Upper lobe of left lung (tissue), 6 donors: ENCODE results near the gene RIPK1. TPM values are rescaled to one million over a fixed set of nuclear protein-coding genes. Genes with fewer than 3 reads are reported as not detected.

Experiments used
- ATAC-seq, 2 donors: fragments of 200-7000 bp; cut with Tn5 transposase; one replicate each; pipeline ENCODE4 v1.9.1; 2022; ENCODE audit warnings: mild to moderate bottlenecking in 2 of 2, moderate library complexity in 2 of 2; ENCODE audit not compliant: low FRiP score in 2 of 2
- DNase-seq, 2 donors: peaks; one replicate each; pipeline ENCODE4 v3.0.0-alpha.2; 2019 to 2020
- H3K27ac ChIP-seq, 4 donors: fragments of 200-600 bp; sonication (generic); one replicate each; pipeline ENCODE4 v1.5.1; 2016 to 2019
- H3K27me3 ChIP-seq, 4 donors: fragments of 200-600 bp; sonication (generic); one replicate each; pipeline ENCODE4 v1.5.1; 2017 to 2019
- H3K36me3 ChIP-seq, 4 donors: fragments of 200-600 bp; sonication (generic); one replicate each; pipeline ENCODE4 v1.5.1; 2016 to 2019
- H3K4me1 ChIP-seq, 4 donors: fragments of 200-600 bp; sonication (generic); one replicate each; pipeline ENCODE4 v1.5.1; 2018 to 2019
- H3K4me3 ChIP-seq, 4 donors: fragments of 200-600 bp; sonication (generic); one replicate each; pipeline ENCODE4 v1.5.1; 2017 to 2019; ENCODE audit warnings: mild to moderate bottlenecking in 2 of 4, moderate library complexity in 1 of 4
- H3K9me3 ChIP-seq, 4 donors: fragments of 200-600 bp; sonication (generic); one replicate each; pipeline ENCODE4 v1.5.1; 2018 to 2019
- EP300 ChIP-seq, 4 donors: sonication (generic); formaldehyde crosslinking; IDR thresholded peaks; one replicate each; pipeline ENCODE4 v1.5.1; 2017; ENCODE audit warnings: antibody characterized with exemption in 4 of 4, control low read depth in 2 of 4
- POLR2A ChIP-seq, 4 donors: fragments of 450-650 bp; IDR thresholded peaks; one replicate each; pipeline ENCODE4 v1.5.1; 2016 to 2017; ENCODE audit warnings: antibody characterized with exemption in 4 of 4, mild to moderate bottlenecking in 2 of 4
- POLR2AphosphoS5 ChIP-seq, 2 donors: sonication (generic); formaldehyde crosslinking; IDR thresholded peaks; one replicate each; pipeline ENCODE4 v1.5.1; 2017; ENCODE audit warnings: antibody characterized with exemption in 2 of 2
- WGBS, 2 donors: methylation state at CpG; one replicate each; pipeline ENCODE4 v1.1.5; 2017 to 2018; 5-methylcytosine and 5-hydroxymethylcytosine counted together
- total RNA-seq, 6 donors: library from RNA; depleted of rRNA in 4 of 6; stranded (reverse); fragments of >200 nt in 4 of 6; gene quantifications; one replicate each; pipeline versions ENCODE4 v1.1.0 to v1.2.1, GENCODE V29; 2016 to 2021
- TF ChIP-seq, protein P1 (sequence below), 6 experiments: fragments of 450-650 bp in 4 of 6; fragments of 200-600 bp in 2 of 6; sonication (generic) in 2 of 6; IDR thresholded peaks; one replicate each; pipeline ENCODE4 v1.5.1; 2016 to 2019; ENCODE audit warnings: antibody characterized with exemption in 6 of 6
- donor health status: DM: no; HTN: no; CAD: no; lungs with moderate emphysema.
- donor health status: DM: no; HTN: yes; CAD: no; lungs with severe emphysema.

The RIPK1 gene
- total RNA-seq, 6 donors from 2014 or later: 20.6 to 35.6 (median 26.6) TPM

- TF ChIP-seq EP300 (IDR thresholded peaks at IDR 0.05): no peak
- TF ChIP-seq POLR2AphosphoS5 (IDR thresholded peaks at IDR 0.05): no peak
- DNase-seq (no peak), ATAC-seq (no peak)
- H3K9me3 ChIP-seq: no peaks in the 10 kb centered on the region
- no peaks in the 10 kb centered on the region for H3K27me3 ChIP-seq
- H3K4me1 ChIP-seq: no peaks in the 10 kb centered on the region
- H3K27ac ChIP-seq: no peak overlapping the region
- H3K36me3 ChIP-seq: peaks cover 41 to 96% (median 55%) of the 10 kb centered on the region in 4 donors
- 78 to 92% methylated on average over 3 of the region's 3 CpGs for WGBS, 2 donors
- H3K4me3 ChIP-seq: no peak overlapping the region
Measured at GRCh38 chr6:3109761-3110160, 41.5 kb downstream of the RIPK1 start.

DNA sequence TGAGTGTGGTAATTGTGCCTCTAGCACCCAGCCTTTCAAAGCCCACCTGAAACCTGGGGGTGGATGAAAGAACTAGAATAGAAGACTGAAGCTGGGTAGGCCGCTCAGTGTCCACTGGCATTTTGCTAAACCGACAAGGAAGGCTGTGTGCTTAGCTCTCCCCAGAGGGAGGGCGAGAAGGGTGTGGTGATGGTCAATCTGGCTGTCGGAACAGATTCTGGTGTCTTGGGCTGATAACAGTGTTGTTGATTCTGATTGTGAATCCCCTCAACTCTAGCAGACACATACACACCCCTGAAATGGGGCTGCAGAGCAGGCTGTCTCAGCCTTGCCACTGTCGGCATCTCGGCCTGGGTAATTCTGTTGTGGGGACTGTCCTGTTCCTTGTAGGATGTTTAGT, 46.1 kb downstream of the RIPK1 start:
- peaks cover 25 to 63% (median 33%) of the 10 kb centered on the region in 4 donors for H3K36me3 ChIP-seq
- no peak for ATAC-seq
- H3K27ac ChIP-seq: no peak overlapping the region

GRCh38 chr6:3117912-3118352, 49.6 kb downstream of the RIPK1 start:
- no peak for ATAC-seq

More for the DNA sequence above, 46.1 kb downstream of the RIPK1 start:
- Histone ChIP-seq H3K4me1 (peaks cover 9 to 13% (median 10%) of the 10 kb centered on the region in 4 donors), H3K27me3 (no peaks in the 10 kb centered on the region), H3K9me3 (no peaks in the 10 kb centered on the region), H3K4me3 (no peak overlapping the region)
- DNase-seq: no peak
- WGBS, 2 donors: 92 to 98% methylated on average over 5 to 6 of the region's 6 CpGs
- TF ChIP-seq POLR2AphosphoS5 (IDR thresholded peaks at IDR 0.05) (no peak), EP300 (IDR thresholded peaks at IDR 0.05) (no peak), POLR2A (IDR thresholded peaks at IDR 0.05) (no peak)
- TF ChIP-seq, protein P1, sequence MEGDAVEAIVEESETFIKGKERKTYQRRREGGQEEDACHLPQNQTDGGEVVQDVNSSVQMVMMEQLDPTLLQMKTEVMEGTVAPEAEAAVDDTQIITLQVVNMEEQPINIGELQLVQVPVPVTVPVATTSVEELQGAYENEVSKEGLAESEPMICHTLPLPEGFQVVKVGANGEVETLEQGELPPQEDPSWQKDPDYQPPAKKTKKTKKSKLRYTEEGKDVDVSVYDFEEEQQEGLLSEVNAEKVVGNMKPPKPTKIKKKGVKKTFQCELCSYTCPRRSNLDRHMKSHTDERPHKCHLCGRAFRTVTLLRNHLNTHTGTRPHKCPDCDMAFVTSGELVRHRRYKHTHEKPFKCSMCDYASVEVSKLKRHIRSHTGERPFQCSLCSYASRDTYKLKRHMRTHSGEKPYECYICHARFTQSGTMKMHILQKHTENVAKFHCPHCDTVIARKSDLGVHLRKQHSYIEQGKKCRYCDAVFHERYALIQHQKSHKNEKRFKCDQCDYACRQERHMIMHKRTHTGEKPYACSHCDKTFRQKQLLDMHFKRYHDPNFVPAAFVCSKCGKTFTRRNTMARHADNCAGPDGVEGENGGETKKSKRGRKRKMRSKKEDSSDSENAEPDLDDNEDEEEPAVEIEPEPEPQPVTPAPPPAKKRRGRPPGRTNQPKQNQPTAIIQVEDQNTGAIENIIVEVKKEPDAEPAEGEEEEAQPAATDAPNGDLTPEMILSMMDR (IDR thresholded peaks at IDR 0.05): no peak

DNA sequence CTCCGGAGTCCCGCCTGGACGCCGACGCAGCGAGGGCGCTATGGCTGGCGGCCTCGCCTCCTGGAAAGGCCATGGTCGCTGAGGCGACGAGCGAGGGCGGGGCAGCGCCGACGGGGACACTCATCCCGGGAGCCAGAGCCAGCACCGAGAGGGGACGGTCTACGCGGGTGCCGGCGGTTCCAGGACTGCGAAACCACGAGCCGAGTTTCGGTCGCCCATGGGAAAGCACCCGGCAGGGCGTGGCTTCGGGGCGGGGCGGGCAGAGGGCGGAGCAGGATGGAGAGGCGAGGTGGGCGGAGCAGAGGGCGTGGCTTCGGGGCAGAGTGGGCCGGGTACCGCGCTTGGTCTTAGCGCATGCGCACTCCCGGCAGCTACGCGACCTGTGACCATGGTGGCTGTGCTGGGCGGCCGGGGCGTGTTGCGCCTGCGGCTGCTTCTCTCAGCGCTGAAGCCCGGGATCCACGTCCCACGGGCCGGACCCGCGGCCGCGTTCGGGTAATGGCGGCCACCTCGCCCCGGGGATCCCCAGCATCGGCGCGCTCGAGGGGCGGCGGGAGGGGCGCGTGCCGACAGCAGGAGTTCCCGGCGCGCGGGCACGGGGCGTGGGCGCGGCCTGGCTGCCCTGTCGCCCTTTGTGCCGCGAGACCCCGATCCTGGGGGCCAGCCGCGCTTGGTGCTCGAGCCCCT, 50.2 kb downstream of the RIPK1 start, which contains the start of gene BPHL:
Gene BPHL, plus strand, starts transcription at position 359 of the 687 bp plus-strand sequence. Its CDS starts 30 bp downstream, at position 389.
- H3K27me3 ChIP-seq: no peaks in the 10 kb centered on the region
- no peaks in the 10 kb centered on the region for H3K9me3 ChIP-seq
- peak in 1 of 4 donors; percentile 56 for TF ChIP-seq EP300 (IDR thresholded peaks at IDR 0.05)
- peak in 2 of 4 donors; percentile 72 to 83 for TF ChIP-seq POLR2A (IDR thresholded peaks at IDR 0.05)
- TF ChIP-seq POLR2AphosphoS5 (IDR thresholded peaks at IDR 0.05): peak; percentile 65 to 73
- TF ChIP-seq, protein P1 (IDR thresholded peaks at IDR 0.05): peak in 1 of 6 experiments; percentile 9
- H3K4me1 ChIP-seq: peaks cover 10 to 18% (median 12%) of the 10 kb centered on the region in 4 donors
- DNase-seq (peak; percentile 97 to 100), ATAC-seq (peak; percentile 99)
- H3K36me3 ChIP-seq: peaks cover 9 to 23% (median 13%) of the 10 kb centered on the region in 4 donors
- H3K4me3 ChIP-seq: peak within 1 kb of the TSS; percentile 69 to 75 (median 73)
- H3K27ac ChIP-seq: peak within 1 kb of the TSS; percentile 87 to 93 (median 92)
- 0 to 1% methylated on average over 1 to 28 of the region's 89 CpGs for WGBS, 2 donors

More at GRCh38 chr6:3117912-3118352, 49.6 kb downstream of the RIPK1 start:
- peaks cover 10 to 18% (median 12%) of the 10 kb centered on the region in 4 donors for H3K4me1 ChIP-seq
- H3K4me3 ChIP-seq: peak overlapping the region; percentile 69 to 75 (median 73)
- TF ChIP-seq EP300 (IDR thresholded peaks at IDR 0.05): no peak
- no peak for TF ChIP-seq POLR2AphosphoS5 (IDR thresholded peaks at IDR 0.05)
- no peak for TF ChIP-seq POLR2A (IDR thresholded peaks at IDR 0.05)
- TF ChIP-seq, protein P1 (IDR thresholded peaks at IDR 0.05): no peak
- DNase-seq: no peak
- peaks cover 12 to 29% (median 19%) of the 10 kb centered on the region in 4 donors for H3K36me3 ChIP-seq
- H3K9me3 ChIP-seq: no peaks in the 10 kb centered on the region
- H3K27me3 ChIP-seq: no peaks in the 10 kb centered on the region
- peak overlapping the region; percentile 87 to 93 (median 92) for H3K27ac ChIP-seq
- 18 to 21% methylated on average over 5 to 8 of the region's 8 CpGs for WGBS, 2 donors

GRCh38 chr6:3119040-3119723, 50.9 kb downstream of the RIPK1 start:
- no peaks in the 10 kb centered on the region for H3K9me3 ChIP-seq
- peaks cover 10 to 18% (median 12%) of the 10 kb centered on the region in 4 donors for H3K4me1 ChIP-seq
- peak overlapping the region; percentile 87 to 93 (median 92) for H3K27ac ChIP-seq
- no peaks in the 10 kb centered on the region for H3K27me3 ChIP-seq
- H3K4me3 ChIP-seq: peak overlapping the region; percentile 69 to 75 (median 73)
- no peak for DNase-seq
- 32 to 38% methylated on average over 12 to 14 of the region's 19 CpGs for whole genome bisulfite sequencing, 2 donors
- H3K36me3 ChIP-seq: peaks cover 2 to 16% (median 7%) of the 10 kb centered on the region in 4 donors
- TF ChIP-seq POLR2A (IDR thresholded peaks at IDR 0.05) (no peak), POLR2AphosphoS5 (IDR thresholded peaks at IDR 0.05) (no peak), EP300 (IDR thresholded peaks at IDR 0.05) (no peak)
- TF ChIP-seq, protein P1 (IDR thresholded peaks at IDR 0.05): no peak
- peak; percentile 7 to 48 for ATAC-seq
